VCaP (cell line): ENCODE data around the gene KLK7.

Experiments
- H3K27ac ChIP-seq: fragments of 450-650 bp; 2 replicates; pipeline ENCODE4 v1.5.1; 2017
- TF ChIP-seq, protein P1 (sequence below): fragments of 450-650 bp; conservative IDR thresholded peaks from 2 replicates; pipeline ENCODE4 v1.5.1; 2017; ENCODE audit warnings: mild to moderate bottlenecking, moderate library complexity

The KLK7 gene

GRCh38 chr19:51010066-51010795 is 26.5 kb upstream of the KLK7 start:
- TF ChIP-seq, protein P1, sequence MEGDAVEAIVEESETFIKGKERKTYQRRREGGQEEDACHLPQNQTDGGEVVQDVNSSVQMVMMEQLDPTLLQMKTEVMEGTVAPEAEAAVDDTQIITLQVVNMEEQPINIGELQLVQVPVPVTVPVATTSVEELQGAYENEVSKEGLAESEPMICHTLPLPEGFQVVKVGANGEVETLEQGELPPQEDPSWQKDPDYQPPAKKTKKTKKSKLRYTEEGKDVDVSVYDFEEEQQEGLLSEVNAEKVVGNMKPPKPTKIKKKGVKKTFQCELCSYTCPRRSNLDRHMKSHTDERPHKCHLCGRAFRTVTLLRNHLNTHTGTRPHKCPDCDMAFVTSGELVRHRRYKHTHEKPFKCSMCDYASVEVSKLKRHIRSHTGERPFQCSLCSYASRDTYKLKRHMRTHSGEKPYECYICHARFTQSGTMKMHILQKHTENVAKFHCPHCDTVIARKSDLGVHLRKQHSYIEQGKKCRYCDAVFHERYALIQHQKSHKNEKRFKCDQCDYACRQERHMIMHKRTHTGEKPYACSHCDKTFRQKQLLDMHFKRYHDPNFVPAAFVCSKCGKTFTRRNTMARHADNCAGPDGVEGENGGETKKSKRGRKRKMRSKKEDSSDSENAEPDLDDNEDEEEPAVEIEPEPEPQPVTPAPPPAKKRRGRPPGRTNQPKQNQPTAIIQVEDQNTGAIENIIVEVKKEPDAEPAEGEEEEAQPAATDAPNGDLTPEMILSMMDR: no peak
- no peak overlapping the region for H3K27ac ChIP-seq

DNA sequence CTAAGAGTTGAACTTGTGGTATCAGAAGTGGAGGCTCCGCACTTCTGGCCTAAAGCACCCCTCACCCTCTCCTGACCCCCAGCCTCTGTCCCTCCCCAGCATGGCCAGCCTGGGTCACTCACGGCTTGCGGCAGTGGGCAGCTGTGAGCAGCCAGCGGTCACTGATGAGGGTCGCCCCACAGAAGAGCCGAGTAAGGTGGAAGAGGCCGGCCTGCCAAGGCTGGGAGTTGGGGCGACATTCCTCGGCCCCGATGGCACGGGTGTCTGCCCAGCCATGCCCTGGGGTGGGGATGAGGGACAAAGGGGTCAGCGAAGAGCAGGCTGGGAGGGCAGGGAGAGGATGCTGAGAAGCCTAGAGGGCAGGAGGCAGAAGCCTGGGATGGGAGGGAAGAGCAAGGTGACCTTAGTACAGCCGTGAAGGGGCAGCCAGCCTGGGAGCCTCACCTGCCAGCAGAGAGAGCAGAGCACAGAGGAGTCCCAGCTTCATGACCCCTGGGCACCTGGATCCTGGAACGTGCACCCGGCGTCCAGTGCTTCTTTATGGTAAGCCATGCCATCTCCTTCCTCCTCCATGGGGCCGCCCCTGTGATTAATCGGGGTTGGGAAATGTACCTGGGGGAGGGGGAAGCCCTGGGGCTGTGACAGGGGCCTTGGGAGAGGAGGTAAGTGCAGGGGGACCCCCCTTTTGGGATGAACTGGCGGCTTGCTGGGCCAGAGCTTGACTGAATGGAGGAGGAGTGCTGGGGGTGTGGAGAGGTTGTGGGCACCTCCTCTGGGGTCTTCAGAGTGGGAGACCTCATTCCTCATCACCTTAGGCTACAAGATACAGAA is 25.6 kb upstream of the KLK7 start:
- H3K27ac ChIP-seq: no peak overlapping the region
- TF ChIP-seq, protein P1: no peak

GRCh38 chr19:51007488-51007887 is 23.8 kb upstream of the KLK7 start:
- TF ChIP-seq, protein P1: no peak

GRCh38 chr19:51006406-51006805 is 22.7 kb upstream of the KLK7 start:
- H3K27ac ChIP-seq: no peak overlapping the region
- TF ChIP-seq, protein P1: no peak

More at GRCh38 chr19:51007488-51007887, 23.8 kb upstream of the KLK7 start:
- H3K27ac ChIP-seq: no peak overlapping the region

DNA sequence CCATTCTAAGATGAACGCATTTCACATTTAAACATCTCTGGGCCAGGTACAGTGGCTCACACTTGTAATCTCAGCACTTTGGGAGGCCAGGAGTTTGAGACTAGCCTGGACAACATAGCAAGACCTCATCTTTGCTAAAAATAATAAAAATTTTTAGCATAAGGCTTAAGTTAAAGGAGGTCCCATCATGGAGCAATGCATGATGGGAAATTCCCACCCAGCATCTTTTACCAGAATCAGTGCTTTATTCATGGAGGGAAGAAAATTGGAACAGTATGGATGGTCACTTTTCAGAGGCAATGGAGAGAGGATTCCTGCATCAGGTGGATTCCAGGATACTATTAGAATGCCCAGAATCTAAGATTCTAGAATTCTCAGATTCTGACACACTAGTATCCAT is 21.5 kb upstream of the KLK7 start:
- no peak overlapping the region for H3K27ac ChIP-seq
- TF ChIP-seq, protein P1: no peak

GRCh38 chr19:51003316-51003715 is 19.6 kb upstream of the KLK7 start:
- H3K27ac ChIP-seq: no peak overlapping the region
- TF ChIP-seq, protein P1: no peak

GRCh38 chr19:51002542-51003311 is 19.0 kb upstream of the KLK7 start:
- no peak overlapping the region for H3K27ac ChIP-seq
- TF ChIP-seq, protein P1: no peak
